ENCODE measurements around the gene ZNG1A. TPM values are rescaled to one million over a fixed set of nuclear protein-coding genes. Genes with fewer than 3 reads are reported as not detected.

Gene ZNG1A
- total and polyA plus RNA-seq, 2 experiments from 2014 or later: 70.3 to 180 TPM

GRCh38 chr9:216866-217265 lies 38.0 kb upstream of the ZNG1A start:
- Histone ChIP-seq H3K4me2 (0 out of 2 replicates have a peak overlapping the region, but pooled peaks have one; percentile 28), H4K20me1 (replicated peaks; ENCODE audit: insufficient read depth) (no peaks in the 10 kb centered on the region), H2AFZ (peak overlapping the region; percentile 21; the same call in 1 of the 2 replicates), H3K79me2 (replicated peaks; ENCODE audit: insufficient read depth) (no peaks in the 10 kb centered on the region), H3K27me3 (ENCODE audit: insufficient read depth) (peaks cover 49% of the 10 kb centered on the region), H3K9me2 (ENCODE audit: insufficient read depth) (no peaks in the 10 kb centered on the region), H3K36me3 (ENCODE audit: insufficient read depth) (no peaks in the 10 kb centered on the region), H3F3A (replicated peaks; ENCODE audit: low read depth) (peaks cover 6% of the 10 kb centered on the region; the same call in 1 of the 2 replicates), H3K27ac (ENCODE audit: low read depth) (no peak overlapping the region), H3K4me3 (no peak overlapping the region), H3K4me1 (ENCODE audit: insufficient read depth) (peaks cover 14% of the 10 kb centered on the region)
- no peak overlapping the region for H3K4me3 Mint-ChIP-seq
- H3K9me3 Mint-ChIP-seq: no peaks in the 10 kb centered on the region; the same call in 2 of the 3 replicates
- TF ChIP-seq NANOG (IDR thresholded peaks at IDR 0.05; ENCODE audit: borderline replicate concordance) (no peak), ETS1 (IDR thresholded peaks at IDR 0.05) (no peak), EZH2 (IDR thresholded peaks at IDR 0.05; ENCODE audit: low read depth, unreplicated experiment) (no peak), REST (IDR thresholded peaks at IDR 0.05; ENCODE audit: unreplicated experiment) (no peak), ZNF331 (CRISPR knock-in tag; IDR thresholded peaks at IDR 0.05; ENCODE audit: low read depth) (no peak), ZNF462 (CRISPR knock-in tag; IDR thresholded peaks at IDR 0.05) (no peak), ZNF114 (CRISPR knock-in tag; IDR thresholded peaks at IDR 0.05) (no peak), CREB1 (CRISPR knock-in tag; IDR thresholded peaks at IDR 0.05; ENCODE audit: low read depth) (no peak), JUNB (IDR thresholded peaks at IDR 0.05; ENCODE audit: unreplicated experiment) (no peak), EZH2phosphoT487 (IDR thresholded peaks at IDR 0.05; ENCODE audit: unreplicated experiment) (no peak), STAT1 (IDR thresholded peaks at IDR 0.05; ENCODE audit: unreplicated experiment) (no peak), CTCF (conservative IDR thresholded peaks at IDR 0.05; ENCODE audit: low read depth in 2 of 2) (no peak), POLR2AphosphoS5 (IDR thresholded peaks at IDR 0.05; ENCODE audit: low read depth) (no peak)
- no peak for DNase-seq (ENCODE audit: low spot score)
- ATAC-seq: no peak
- no peak overlapping the region for H3K27ac Mint-ChIP-seq
- H3K27me3 Mint-ChIP-seq (ENCODE audit: insufficient read depth, low read depth, poor library complexity): peaks cover 26% of the 10 kb centered on the region
- H3K4me1 Mint-ChIP-seq: peaks cover 13% of the 10 kb centered on the region
- H3K36me3 Mint-ChIP-seq (ENCODE audit: low read depth): no peaks in the 10 kb centered on the region
